ENCODE measurements around the gene LRRN1. TPM values are rescaled to one million over a fixed set of nuclear protein-coding genes. Genes with fewer than 3 reads are reported as not detected.
"Not testable (repeated sequence)": the region's sequence is repeated elsewhere in the genome, so short reads cannot be mapped to it uniquely, and the experiment has no call there.

Gene LRRN1
- total RNA-seq, 1 donor from 2014 or later = 10.4 TPM

- intact Hi-C loops (cut with DNase I) = no loop called here
- DNase-seq (ENCODE audit: low spot score) = no peak
- ATAC-seq = no peak
Observed at GRCh38 chr3:3860235-3860634, 61.0 kb downstream of the LRRN1 start.

- no peak for ATAC-seq
- intact Hi-C loops (cut with DNase I) = no loop called here
Observed at GRCh38 chr3:3862534-3862933, 63.3 kb downstream of the LRRN1 start.

GRCh38 chr3:3875491-3875890 lies 76.3 kb downstream of the LRRN1 start:
- DNase-seq (ENCODE audit: low spot score) = no peak
- no peak for ATAC-seq
- intact Hi-C loops (cut with DNase I) = no loop called here

More at GRCh38 chr3:3862534-3862933, 63.3 kb downstream of the LRRN1 start:
- no peak for DNase-seq (ENCODE audit: low spot score)

GRCh38 chr3:3881050-3881449 lies 81.8 kb downstream of the LRRN1 start:
- intact Hi-C loops (cut with DNase I) = no loop called here
- ATAC-seq (no peak), DNase-seq (ENCODE audit: low spot score) (no peak)

GRCh38 chr3:3887311-3887710 lies 88.1 kb downstream of the LRRN1 start:
- intact Hi-C loops (cut with DNase I) = not testable (repeated sequence)

GRCh38 chr3:3893590-3893989 lies 94.4 kb downstream of the LRRN1 start:
- intact Hi-C loops (cut with DNase I) = no loop called here
- ATAC-seq (no peak), DNase-seq (ENCODE audit: low spot score) (no peak)

More at GRCh38 chr3:3887311-3887710, 88.1 kb downstream of the LRRN1 start:
- not testable (repeated sequence) for DNase-seq (ENCODE audit: low spot score); ATAC-seq

Data from sciatic nerve (tissue), 2 donors.